Myocyte (in vitro differentiated cells): ENCODE results near the gene PANK2. TPM values are rescaled to one million over a fixed set of nuclear protein-coding genes. Genes with fewer than 3 reads are reported as not detected.
A peak's percentile ranks its signal among the peaks of the same experiment; 100 is the strongest.
"Not testable (repeated sequence)": the region's sequence is repeated elsewhere in the genome, so short reads cannot be mapped to it uniquely, and the experiment has no call there.

Experiments
- DNase-seq: peaks from one replicate; pipeline ENCODE4 v3.0.0-alpha.2; 2012; ENCODE audit warnings: low read depth
- total RNA-seq: library from RNA; depleted of rRNA; stranded (reverse); fragments of >200 nt; gene quantifications from 2 replicates; pipeline ENCODE4 v1.2.3, GENCODE V29; 2014

Gene PANK2
- total RNA-seq, 1 donor from 2014 or later = 31.6 TPM

GRCh38 chr20:3900187-3900604 lies 11.0 kb downstream of the PANK2 start:
- DNase-seq = no peak

DNA sequence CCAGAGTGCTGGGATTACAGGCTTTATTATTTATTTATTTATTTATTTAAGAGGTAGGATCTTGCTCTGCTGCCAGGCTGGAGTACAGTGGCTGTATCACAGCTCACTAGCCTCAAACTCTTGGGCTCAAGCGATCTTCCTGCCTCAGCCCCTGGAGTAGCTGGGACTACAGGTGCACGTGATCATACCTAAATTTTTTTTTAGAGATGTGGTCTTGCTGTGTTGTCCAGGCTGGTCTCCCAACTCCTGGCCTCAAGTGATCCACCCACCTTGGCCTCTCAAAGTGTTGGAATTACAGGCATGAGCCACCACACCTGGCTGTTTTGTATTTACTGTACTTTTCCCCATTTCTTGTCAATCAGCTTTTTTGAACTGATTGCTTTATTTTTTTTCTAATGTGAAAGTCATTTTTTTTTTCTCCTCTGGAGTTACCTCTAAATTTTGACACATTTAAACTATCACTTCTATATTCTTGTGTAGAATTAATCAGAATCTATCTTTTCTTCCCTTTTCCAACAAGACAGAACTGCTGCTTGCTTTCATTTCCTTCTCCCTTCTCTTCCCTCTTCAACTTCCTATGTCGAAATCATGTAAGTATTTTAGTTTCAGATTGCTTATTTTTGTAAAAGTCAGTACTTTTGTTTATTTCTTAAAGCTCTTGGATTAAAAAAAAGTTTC lies 12.0 kb downstream of the PANK2 start:
- no peak for DNase-seq

GRCh38 chr20:3901706-3902440 lies 12.7 kb downstream of the PANK2 start:
- DNase-seq = no peak

DNA sequence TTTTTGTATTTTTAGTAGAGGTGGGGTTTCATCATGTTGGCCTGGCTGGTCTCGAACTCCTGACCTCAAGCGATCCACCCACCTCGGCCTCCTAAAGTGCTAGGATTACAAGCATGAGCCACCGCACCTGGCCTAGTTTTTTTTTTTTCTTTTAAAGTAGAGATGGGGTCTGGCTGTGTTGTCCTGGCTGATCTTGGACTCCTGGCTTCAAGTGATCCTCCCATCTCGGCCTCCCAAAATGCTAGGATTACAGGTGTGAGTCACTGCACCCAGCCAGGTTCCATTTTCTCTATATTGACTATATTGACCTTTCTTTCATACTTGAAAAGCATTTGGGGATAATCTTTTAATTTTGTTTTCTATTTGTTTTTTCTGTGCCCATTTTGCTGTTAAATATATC lies 13.3 kb downstream of the PANK2 start:
- DNase-seq = no peak

DNA sequence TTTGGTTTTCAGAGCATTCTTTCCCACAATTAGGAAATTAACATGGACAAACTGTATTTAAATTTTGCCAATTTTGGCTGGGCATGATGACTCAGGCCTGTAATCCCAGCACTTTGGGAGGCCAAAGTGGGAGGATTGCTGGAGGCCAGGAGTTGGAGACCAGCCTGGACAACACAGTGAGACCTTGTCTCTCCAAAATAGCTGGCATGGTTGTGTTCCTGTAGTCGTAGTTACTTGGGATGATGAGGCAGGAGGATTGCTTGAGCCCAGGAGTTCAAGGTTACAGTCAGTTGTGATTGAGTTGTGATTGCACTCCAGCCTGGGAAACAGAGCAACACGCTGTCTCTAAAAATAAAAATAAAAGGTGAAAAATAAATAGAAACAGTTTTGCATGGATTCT lies 15.0 kb downstream of the PANK2 start:
- DNase-seq = no peak

GRCh38 chr20:3904857-3905256 lies 15.7 kb downstream of the PANK2 start:
- DNase-seq = no peak

- not testable (repeated sequence) for DNase-seq
These were observed 17.8 kb downstream of the PANK2 start for GRCh38 chr20:3906744-3907721.

DNA sequence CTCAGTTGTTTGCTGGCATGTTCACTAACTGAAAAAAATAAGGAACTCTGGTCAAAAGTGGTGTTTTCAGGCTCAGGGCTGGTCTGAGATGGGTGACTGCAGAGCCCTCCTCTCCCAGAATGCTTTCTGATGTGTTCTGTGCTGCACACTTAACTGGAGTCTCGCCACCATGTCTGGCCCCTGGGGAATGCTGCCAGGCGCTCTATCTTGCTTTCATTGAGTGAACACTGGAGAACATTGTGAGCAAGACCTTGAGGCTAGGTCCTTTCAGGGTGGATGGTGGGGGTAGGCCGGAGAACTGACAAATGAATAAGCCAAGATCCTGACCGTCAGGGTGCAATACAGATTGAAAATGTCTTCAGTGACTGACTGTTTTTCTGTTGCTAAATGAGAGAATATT lies 19.5 kb downstream of the PANK2 start:
- DNase-seq = no peak

DNA sequence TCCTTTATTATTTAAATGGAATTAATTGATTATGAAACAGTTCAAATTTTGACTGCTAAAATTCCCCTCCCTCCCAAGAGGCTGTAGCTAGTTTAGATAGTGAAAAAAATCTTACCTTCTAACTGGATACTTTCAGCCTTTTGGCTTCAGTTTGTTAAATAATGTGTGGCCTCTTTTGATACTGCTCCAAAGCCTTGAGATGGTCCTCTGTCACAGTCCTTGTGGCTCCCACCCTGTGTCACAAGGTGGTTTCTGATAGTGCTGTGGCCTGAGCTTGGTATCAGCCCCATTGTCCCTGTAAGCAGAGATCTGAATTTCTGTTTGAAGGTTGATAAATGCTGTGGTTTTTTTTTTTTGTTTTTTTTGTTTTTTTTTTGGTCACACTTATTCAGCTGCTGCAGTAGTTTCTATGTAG lies 20.8 kb downstream of the PANK2 start:
- no peak for DNase-seq

DNA sequence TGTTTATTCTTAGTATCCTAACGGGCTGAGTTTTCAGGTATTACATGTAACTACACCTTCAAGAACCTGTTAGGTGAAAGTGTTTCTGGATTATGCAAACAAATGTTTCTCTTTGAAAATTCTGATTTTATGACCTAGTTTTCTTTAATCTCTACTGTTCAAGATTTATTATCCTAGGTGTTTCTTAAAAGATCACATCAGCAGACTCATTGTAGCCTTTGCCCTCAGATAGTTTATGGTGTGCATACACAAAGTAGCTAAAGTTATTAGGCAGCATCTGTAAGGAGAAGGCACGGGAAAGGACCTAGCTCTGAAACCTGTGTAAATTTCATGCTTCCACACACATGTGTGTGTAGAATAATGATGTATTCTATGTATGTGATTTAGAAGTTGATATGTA lies 21.7 kb downstream of the PANK2 start:
- no peak for DNase-seq

DNA sequence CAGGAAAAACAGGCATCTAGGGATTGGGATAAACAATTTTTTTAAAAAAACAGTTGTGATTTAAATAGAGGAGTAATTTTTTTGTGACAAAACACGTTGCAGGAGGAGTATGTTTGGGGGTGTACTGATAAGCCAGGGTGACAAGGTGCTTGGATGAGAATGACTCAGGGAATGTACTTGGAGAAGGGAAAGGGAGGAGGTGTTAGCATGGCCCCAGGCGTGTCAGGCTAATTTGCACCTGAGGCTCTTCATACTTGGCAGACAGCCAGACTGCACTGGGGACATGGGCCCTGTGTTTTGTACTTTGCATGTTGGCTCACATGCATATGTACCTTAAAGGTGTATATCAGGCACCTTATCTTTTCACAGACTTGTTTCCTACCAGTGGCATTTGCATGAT lies 22.8 kb downstream of the PANK2 start:
- no peak for DNase-seq

DNA sequence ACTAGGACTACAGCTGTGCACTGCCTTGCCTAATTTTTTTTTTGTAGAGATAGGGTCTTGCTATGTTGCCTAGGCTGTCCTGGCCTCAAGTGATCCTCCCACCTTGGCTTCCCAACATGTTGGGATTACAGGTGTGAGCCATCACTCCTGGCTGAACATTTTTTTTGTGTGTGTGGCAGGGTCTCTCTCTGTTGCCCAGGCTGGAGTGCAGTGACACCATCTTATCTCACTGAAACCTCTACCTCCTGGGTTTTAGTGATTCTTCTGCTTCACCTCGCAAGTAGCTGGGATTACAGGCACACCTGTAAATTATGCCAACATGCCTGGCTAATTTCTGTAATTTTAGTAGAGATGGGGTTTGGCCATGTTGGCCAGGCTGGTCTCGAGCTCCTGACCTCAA lies 25.3 kb downstream of the PANK2 start:
- no peak for DNase-seq

GRCh38 chr20:3915691-3916090 lies 26.5 kb downstream of the PANK2 start:
- DNase-seq = no peak

DNA sequence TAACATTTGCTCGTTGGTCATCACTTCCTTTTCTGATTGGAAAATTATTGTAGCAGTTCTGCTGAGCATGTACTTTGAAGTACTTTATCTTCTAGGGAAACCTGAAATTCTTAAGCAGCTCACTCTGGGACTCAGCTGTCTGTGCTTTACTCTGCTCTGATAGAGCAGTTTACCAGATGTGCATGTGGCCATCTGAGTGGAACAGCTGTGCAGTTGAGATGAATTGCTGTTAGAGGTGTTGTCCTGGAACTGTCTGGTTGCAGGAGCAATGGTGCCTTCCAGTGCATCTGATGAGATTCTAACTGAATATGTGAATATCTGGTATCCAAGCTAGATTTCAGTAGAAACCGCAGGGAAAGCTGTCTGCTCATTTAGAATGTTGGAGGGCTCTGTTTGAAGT lies 27.2 kb downstream of the PANK2 start:
- no peak for DNase-seq

DNA sequence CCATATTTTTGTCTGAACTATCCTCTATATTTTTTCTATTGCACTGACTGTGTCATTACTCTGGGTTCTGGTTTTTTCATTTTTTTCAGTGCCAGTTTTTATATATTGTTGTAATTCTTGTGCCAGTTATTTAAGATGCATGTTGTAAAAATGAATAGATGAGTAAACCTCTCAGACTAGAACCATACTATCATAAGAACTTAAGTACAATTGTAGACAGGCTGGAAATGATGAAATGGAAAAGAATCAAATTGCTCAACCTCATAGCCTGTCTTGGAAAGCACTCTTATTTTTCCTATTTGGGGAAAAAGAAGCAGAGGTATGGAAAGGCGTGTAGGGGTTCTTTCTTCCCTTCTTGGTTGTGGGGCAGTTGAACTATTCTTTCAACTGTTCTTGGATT lies 30.2 kb downstream of the PANK2 start:
- DNase-seq = no peak

- DNase-seq = no peak
These were observed 33.2 kb downstream of the PANK2 start for GRCh38 chr20:3922223-3922982.

- DNase-seq = no peak
These were observed 33.8 kb downstream of the PANK2 start for GRCh38 chr20:3922983-3923339.

- peak; percentile 32 for DNase-seq
These were observed 34.6 kb downstream of the PANK2 start for GRCh38 chr20:3923818-3924217.

DNA sequence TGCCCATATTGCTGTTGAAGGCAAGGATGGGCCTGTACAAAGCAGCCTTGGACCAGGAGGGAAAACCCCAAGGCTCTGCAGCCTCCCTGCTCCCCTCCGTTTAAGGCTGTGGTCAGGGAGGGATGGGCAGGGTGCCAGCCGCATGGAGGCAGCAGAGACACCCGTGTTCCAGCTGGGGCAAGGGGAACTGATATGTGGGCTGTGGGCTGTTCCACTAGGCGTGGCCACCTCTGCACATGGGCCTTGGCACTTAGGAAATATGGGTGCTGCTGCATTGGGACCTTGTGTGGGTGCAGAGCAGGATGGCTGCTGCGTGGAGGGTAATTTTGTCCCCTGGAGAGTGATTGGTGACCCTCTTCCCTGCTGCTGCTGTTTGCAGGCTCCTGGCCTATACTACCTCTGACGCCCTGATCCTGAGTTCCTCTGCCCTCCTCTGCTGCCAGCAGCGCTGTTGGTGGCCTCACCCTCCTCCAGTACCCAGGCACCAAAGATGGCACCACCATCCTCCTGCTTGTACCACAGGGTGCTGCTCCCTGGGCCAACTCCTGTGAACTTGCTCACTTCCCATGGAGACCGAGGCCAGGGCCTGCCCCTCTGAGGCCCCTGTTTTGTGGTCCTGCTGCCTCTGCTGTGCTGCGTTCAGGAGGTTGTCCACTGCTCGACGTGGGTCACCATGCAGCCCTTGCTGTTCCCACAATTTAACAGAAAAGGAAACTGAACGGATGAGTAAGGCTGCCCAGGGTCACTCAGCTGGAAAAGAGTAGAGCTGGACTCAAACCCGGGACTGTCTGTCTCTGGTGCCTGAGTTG lies 35.3 kb downstream of the PANK2 start:
- DNase-seq = peak; percentile 32

DNA sequence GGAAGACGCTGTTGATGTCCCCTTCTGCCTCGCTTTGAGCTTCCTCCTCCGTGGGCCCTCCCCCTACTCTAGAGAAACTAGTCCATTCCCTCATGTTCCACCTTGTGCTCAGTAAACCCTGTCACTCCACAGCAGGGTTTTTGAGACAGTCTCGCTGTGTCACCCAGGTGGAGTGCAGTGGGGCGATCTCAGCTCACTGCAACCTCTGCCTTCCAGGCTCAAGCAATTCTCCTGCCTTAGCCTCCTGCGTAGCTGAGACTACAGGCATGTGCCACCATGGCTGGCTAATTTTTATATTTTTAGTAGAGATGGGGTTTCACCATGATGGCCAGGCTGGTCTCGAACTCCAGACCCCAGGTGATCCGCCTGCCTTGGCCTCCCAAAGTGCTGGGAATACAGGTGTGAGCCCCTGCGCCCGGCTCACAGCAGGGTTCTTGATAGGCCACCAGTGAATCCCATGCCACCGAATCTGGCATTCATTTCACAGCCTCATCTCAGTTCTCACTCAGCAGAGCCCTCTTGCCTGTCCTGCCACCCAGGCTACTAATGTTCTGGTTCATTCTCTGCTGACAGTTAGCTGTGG lies 36.0 kb downstream of the PANK2 start:
- DNase-seq = no peak
